HEK293 (cell line): ENCODE data around the gene EXOSC7.

Experiments used
- CTCF ChIA-PET: fragments of 350-600 bp; formaldehyde crosslinking; extraction: SDS; loops from one replicate; lab custom pipeline; 2021; ENCODE audit warnings: antibody characterized with exemption; lab: Yijun Ruan, JAX
- POLR2A ChIA-PET: fragments of 300-600 bp; formaldehyde crosslinking; extraction: SDS; loops from one replicate; lab custom pipeline; 2020; ENCODE audit warnings: antibody characterized with exemption, inconsistent platforms; lab: Yijun Ruan, JAX
- H3K27ac ChIP-seq: fragments of 200-500 bp; sonication (Bioruptor generic); 2 replicates; pipeline ENCODE4 v1.5.1; 2014; ENCODE audit warnings: low read depth, low read length, control low read depth, inconsistent platforms; ENCODE audit errors: extremely low read depth
- H3K36me3 ChIP-seq, 2 experiments: fragments of 200-500 bp in 1 of 2; sonication (Bioruptor generic) in 1 of 2; 1 replicate in 1 of 2; 2 replicates in 1 of 2; pipeline ENCODE4 v1.5.1; 2014 to 2017; ENCODE audit warnings: inconsistent platforms in 2 of 2, low read length in 2 of 2; ENCODE audit not compliant: control insufficient read depth in 2 of 2, insufficient read depth in 1 of 2
- H3K4me1 ChIP-seq: fragments of 200-500 bp; sonication (Bioruptor generic); 2 replicates; pipeline ENCODE4 v1.5.1; 2014; ENCODE audit warnings: mild to moderate bottlenecking, low read length, inconsistent platforms; ENCODE audit not compliant: control insufficient read depth, insufficient read depth
- H3K4me3 ChIP-seq: 2 replicates; pipeline ENCODE4 v1.5.1; 2011; ENCODE audit warnings: low read depth, mild to moderate bottlenecking, control low read depth, low read length, moderate library complexity
- H3K9me3 ChIP-seq: fragments of 200-500 bp; sonication (Bioruptor generic); 2 replicates; pipeline ENCODE4 v1.5.1; 2014; ENCODE audit warnings: low read depth, low read length, inconsistent platforms; ENCODE audit not compliant: control insufficient read depth, insufficient read depth
- AEBP2 ChIP-seq: fragments of 450-650 bp; formaldehyde crosslinking; IDR thresholded peaks from 2 replicates; pipeline ENCODE4 v1.5.1; 2016; ENCODE audit warnings: missing biosample characterization, missing genetic modification characterization, borderline replicate concordance
- GLIS1 ChIP-seq: fragments of 450-650 bp; formaldehyde crosslinking; IDR thresholded peaks from 2 replicates; pipeline ENCODE4 v1.5.1; 2016; ENCODE audit warnings: missing biosample characterization, missing genetic modification characterization
- HOXA7 ChIP-seq: sonication (generic); formaldehyde crosslinking; IDR thresholded peaks from 2 replicates; pipeline ENCODE4 v1.8.1; 2022; ENCODE audit warnings: missing genetic modification reagents, borderline replicate concordance
- INSM2 ChIP-seq: fragments of 450-650 bp; formaldehyde crosslinking; IDR thresholded peaks from 2 replicates; pipeline ENCODE4 v1.5.1; 2016; ENCODE audit warnings: missing biosample characterization, missing genetic modification characterization
- MYNN ChIP-seq: fragments of 450-650 bp; formaldehyde crosslinking; IDR thresholded peaks from 2 replicates; pipeline ENCODE4 v1.5.1; 2016; ENCODE audit warnings: missing biosample characterization, missing genetic modification characterization, borderline replicate concordance
- OVOL3 ChIP-seq: fragments of 450-650 bp; formaldehyde crosslinking; IDR thresholded peaks from 2 replicates; pipeline ENCODE4 v1.5.1; 2016; ENCODE audit warnings: missing biosample characterization, missing genetic modification characterization
- PATZ1 ChIP-seq: fragments of 450-650 bp; formaldehyde crosslinking; IDR thresholded peaks from 2 replicates; pipeline ENCODE4 v1.5.1; 2016; ENCODE audit warnings: missing biosample characterization, missing genetic modification characterization
- PRDM4 ChIP-seq: fragments of 450-650 bp; formaldehyde crosslinking; IDR thresholded peaks from 2 replicates; pipeline ENCODE4 v1.5.1; 2017; ENCODE audit warnings: missing biosample characterization, missing genetic modification characterization
- ZBTB44 ChIP-seq: fragments of 450-650 bp; IDR thresholded peaks from 2 replicates; pipeline ENCODE4 v1.5.1; 2018; ENCODE audit warnings: missing biosample characterization, mild to moderate bottlenecking, missing genetic modification characterization
- ZFP69B ChIP-seq: fragments of 450-650 bp; formaldehyde crosslinking; IDR thresholded peaks from 2 replicates; pipeline ENCODE4 v1.5.1; 2016; ENCODE audit warnings: missing biosample characterization, missing genetic modification characterization
- ZNF174 ChIP-seq: fragments of 450-650 bp; formaldehyde crosslinking; IDR thresholded peaks from 2 replicates; pipeline ENCODE4 v1.5.0; 2017; ENCODE audit warnings: missing biosample characterization, mild to moderate bottlenecking, missing genetic modification characterization
- ZNF23 ChIP-seq: fragments of 450-650 bp; formaldehyde crosslinking; IDR thresholded peaks from 2 replicates; pipeline ENCODE4 v1.5.1; 2016; ENCODE audit warnings: missing biosample characterization, missing genetic modification characterization, borderline replicate concordance
- ZNF501 ChIP-seq: fragments of 450-650 bp; formaldehyde crosslinking; IDR thresholded peaks from 2 replicates; pipeline ENCODE4 v1.5.1; 2016; ENCODE audit warnings: missing biosample characterization, missing genetic modification characterization
- ZNF513 ChIP-seq: fragments of 450-650 bp; IDR thresholded peaks from 2 replicates; pipeline ENCODE4 v1.5.1; 2018; ENCODE audit warnings: missing biosample characterization, missing genetic modification characterization
- ZNF514 ChIP-seq: fragments of 450-650 bp; formaldehyde crosslinking; IDR thresholded peaks from 2 replicates; pipeline ENCODE4 v1.5.1; 2016; ENCODE audit warnings: missing biosample characterization, missing genetic modification characterization
- ZNF544 ChIP-seq: fragments of 450-650 bp; formaldehyde crosslinking; IDR thresholded peaks from 2 replicates; pipeline ENCODE4 v1.5.0; 2017; ENCODE audit warnings: missing biosample characterization, missing genetic modification characterization
- ZNF555 ChIP-seq: fragments of 450-650 bp; formaldehyde crosslinking; conservative IDR thresholded peaks from 2 replicates; pipeline ENCODE4 v1.5.1; 2017; ENCODE audit warnings: missing biosample characterization, mild to moderate bottlenecking, missing genetic modification characterization, inconsistent platforms
- ZNF785 ChIP-seq: fragments of 450-650 bp; formaldehyde crosslinking; IDR thresholded peaks from 2 replicates; pipeline ENCODE4 v1.5.1; 2016; ENCODE audit warnings: missing biosample characterization, missing genetic modification characterization
- ZNF837 ChIP-seq: fragments of 450-650 bp; formaldehyde crosslinking; IDR thresholded peaks from 2 replicates; pipeline ENCODE4 v1.5.1; 2016; ENCODE audit warnings: missing biosample characterization, missing genetic modification characterization

EXOSC7 gene

GRCh38 chr3:44927371-44927770, 48.7 kb upstream of the EXOSC7 start:
- POLR2A ChIA-PET = no interaction called here

GRCh38 chr3:44929782-44930181, 46.3 kb upstream of the EXOSC7 start:
- no peaks in the 10 kb centered on the region for H3K4me1 ChIP-seq
- no peaks in the 10 kb centered on the region for H3K9me3 ChIP-seq
- peaks cover 0 to 86% of the 10 kb centered on the region in 2 experiments; a peak in 1 of 3 replicates for H3K36me3 ChIP-seq
- no peak overlapping the region for H3K4me3 ChIP-seq
- ChIA-PET POLR2A (no interaction called here), CTCF (no interaction called here)
- H3K27ac ChIP-seq = no peak overlapping the region
- no peak for TF ChIP-seq MYNN (tag by site-specific recombination)
- no peak for TF ChIP-seq ZFP69B (tag by site-specific recombination)
- TF ChIP-seq ZNF501 (tag by site-specific recombination) = no peak

More at GRCh38 chr3:44927371-44927770, 48.7 kb upstream of the EXOSC7 start:
- Histone ChIP-seq H3K4me1 (no peaks in the 10 kb centered on the region), H3K4me3 (no peak overlapping the region), H3K9me3 (no peaks in the 10 kb centered on the region), H3K36me3 (peaks cover 0 to 72% of the 10 kb centered on the region in 2 experiments; a peak in 2 of 3 replicates), H3K27ac (no peak overlapping the region)
- CTCF ChIA-PET = no interaction called here
- TF ChIP-seq ZNF544 (tag by site-specific recombination) = no peak

GRCh38 chr3:44930911-44931310, 45.1 kb upstream of the EXOSC7 start:
- ChIA-PET CTCF (no interaction called here), POLR2A (no interaction called here)
- H3K9me3 ChIP-seq = no peaks in the 10 kb centered on the region
- H3K4me3 ChIP-seq = no peak overlapping the region
- peaks cover 0 to 80% of the 10 kb centered on the region in 2 experiments; a peak in 1 of 3 replicates for H3K36me3 ChIP-seq
- H3K27ac ChIP-seq = no peak overlapping the region
- H3K4me1 ChIP-seq = no peaks in the 10 kb centered on the region
- no peak for TF ChIP-seq ZNF555 (tag by site-specific recombination)
- TF ChIP-seq PRDM4 = no peak
- no peak for TF ChIP-seq OVOL3 (tag by site-specific recombination)
- TF ChIP-seq GLIS1 (tag by site-specific recombination) = no peak
- TF ChIP-seq ZBTB44 (tag by site-specific recombination) = no peak
- no peak for TF ChIP-seq PATZ1
- TF ChIP-seq INSM2 (tag by site-specific recombination) = no peak
- TF ChIP-seq ZNF174 (tag by site-specific recombination) = no peak
- TF ChIP-seq HOXA7 (CRISPR knock-in tag) = no peak
- no peak for TF ChIP-seq ZNF23 (tag by site-specific recombination)
- no peak for TF ChIP-seq ZNF514 (tag by site-specific recombination)
- TF ChIP-seq ZNF837 = no peak
- TF ChIP-seq AEBP2 (tag by site-specific recombination) = no peak
- no peak for TF ChIP-seq ZNF785 (tag by site-specific recombination)
- TF ChIP-seq ZNF513 (tag by site-specific recombination) = no peak
- TF ChIP-seq MYNN (tag by site-specific recombination) = no peak
